Endothelial cell (in vitro differentiated cells): ENCODE results near the gene MACROD2. TPM values are rescaled to one million over a fixed set of nuclear protein-coding genes. Genes with fewer than 3 reads are reported as not detected.
"Not testable (repeated sequence)": the region's sequence is repeated elsewhere in the genome, so short reads cannot be mapped to it uniquely, and the experiment has no call there.

Experiments
- DNase-seq: peaks from one replicate; pipeline ENCODE4 v3.0.0; 2021; ENCODE audit warnings: low spot score
- H3K27ac Mint-ChIP-seq: one replicate; pipeline ENCODE4 v1.8.0; 2021; ENCODE audit warnings: mixed read lengths, inconsistent platforms; ENCODE audit not compliant: unreplicated experiment
- H3K27me3 Mint-ChIP-seq: one replicate; pipeline ENCODE4 v1.8.0; 2021; ENCODE audit warnings: mild to moderate bottlenecking, moderate library complexity, mixed read lengths, inconsistent platforms; ENCODE audit not compliant: unreplicated experiment
- H3K36me3 Mint-ChIP-seq: one replicate; pipeline ENCODE4 v1.8.0; 2021; ENCODE audit warnings: mild to moderate bottlenecking, low read depth, mixed read lengths, inconsistent platforms; ENCODE audit not compliant: unreplicated experiment
- H3K4me1 Mint-ChIP-seq: one replicate; pipeline ENCODE4 v1.8.0; 2021; ENCODE audit warnings: mild to moderate bottlenecking, mixed read lengths, inconsistent platforms; ENCODE audit not compliant: unreplicated experiment
- H3K4me3 Mint-ChIP-seq: one replicate; pipeline ENCODE4 v1.8.0; 2021; ENCODE audit warnings: mild to moderate bottlenecking, mixed read lengths, inconsistent platforms; ENCODE audit not compliant: unreplicated experiment
- H3K9me3 Mint-ChIP-seq: one replicate; pipeline ENCODE4 v1.8.0; 2021; ENCODE audit warnings: mixed read lengths, inconsistent platforms; ENCODE audit not compliant: unreplicated experiment
- total RNA-seq: library from RNA; stranded (reverse); fragmentation: NEBNext Ultra II Directional; extraction: Animal tissue kit (Norgen Biotek cat#: 25700); gene quantifications from one replicate; pipeline ENCODE4 v1.2.1, GENCODE V29; 2021; ENCODE audit not compliant: unreplicated experiment
- TF ChIP-seq, protein P1 (sequence below): fragments of 200-600 bp; sonication (generic); IDR thresholded peaks from one replicate; pipeline ENCODE4 v1.5.0; 2021; ENCODE audit warnings: antibody characterized with exemption; ENCODE audit not compliant: unreplicated experiment

Gene MACROD2
- total RNA-seq, 1 donor from 2014 or later = 6.4 TPM

- Mint-ChIP-seq H3K9me3 (no peaks in the 10 kb centered on the region), H3K4me1 (no peaks in the 10 kb centered on the region), H3K4me3 (no peak overlapping the region), H3K36me3 (no peaks in the 10 kb centered on the region), H3K27ac (no peak overlapping the region), H3K27me3 (no peaks in the 10 kb centered on the region)
- TF ChIP-seq, protein P1, sequence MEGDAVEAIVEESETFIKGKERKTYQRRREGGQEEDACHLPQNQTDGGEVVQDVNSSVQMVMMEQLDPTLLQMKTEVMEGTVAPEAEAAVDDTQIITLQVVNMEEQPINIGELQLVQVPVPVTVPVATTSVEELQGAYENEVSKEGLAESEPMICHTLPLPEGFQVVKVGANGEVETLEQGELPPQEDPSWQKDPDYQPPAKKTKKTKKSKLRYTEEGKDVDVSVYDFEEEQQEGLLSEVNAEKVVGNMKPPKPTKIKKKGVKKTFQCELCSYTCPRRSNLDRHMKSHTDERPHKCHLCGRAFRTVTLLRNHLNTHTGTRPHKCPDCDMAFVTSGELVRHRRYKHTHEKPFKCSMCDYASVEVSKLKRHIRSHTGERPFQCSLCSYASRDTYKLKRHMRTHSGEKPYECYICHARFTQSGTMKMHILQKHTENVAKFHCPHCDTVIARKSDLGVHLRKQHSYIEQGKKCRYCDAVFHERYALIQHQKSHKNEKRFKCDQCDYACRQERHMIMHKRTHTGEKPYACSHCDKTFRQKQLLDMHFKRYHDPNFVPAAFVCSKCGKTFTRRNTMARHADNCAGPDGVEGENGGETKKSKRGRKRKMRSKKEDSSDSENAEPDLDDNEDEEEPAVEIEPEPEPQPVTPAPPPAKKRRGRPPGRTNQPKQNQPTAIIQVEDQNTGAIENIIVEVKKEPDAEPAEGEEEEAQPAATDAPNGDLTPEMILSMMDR = no peak
- DNase-seq = no peak
Observed at GRCh38 chr20:15976047-15976736, 1980.9 kb downstream of the MACROD2 start.

GRCh38 chr20:15977026-15977425 lies 1981.7 kb downstream of the MACROD2 start:
- H3K9me3 Mint-ChIP-seq = no peaks in the 10 kb centered on the region

GRCh38 chr20:15977758-15978157 lies 1982.4 kb downstream of the MACROD2 start:
- H3K27me3 Mint-ChIP-seq = no peaks in the 10 kb centered on the region
- H3K4me3 Mint-ChIP-seq = no peak overlapping the region
- no peaks in the 10 kb centered on the region for H3K36me3 Mint-ChIP-seq
- no peak for DNase-seq
- TF ChIP-seq, protein P1 = no peak
- H3K27ac Mint-ChIP-seq = no peak overlapping the region
- H3K9me3 Mint-ChIP-seq = no peaks in the 10 kb centered on the region
- no peaks in the 10 kb centered on the region for H3K4me1 Mint-ChIP-seq

More at GRCh38 chr20:15977026-15977425, 1981.7 kb downstream of the MACROD2 start:
- TF ChIP-seq, protein P1 = no peak
- Mint-ChIP-seq H3K27ac (no peak overlapping the region), H3K4me3 (no peak overlapping the region), H3K4me1 (no peaks in the 10 kb centered on the region), H3K27me3 (no peaks in the 10 kb centered on the region), H3K36me3 (no peaks in the 10 kb centered on the region)
- no peak for DNase-seq

- not testable (repeated sequence) for DNase-seq, H3K4me1 Mint-ChIP-seq, H3K27me3 Mint-ChIP-seq, H3K4me3 Mint-ChIP-seq, H3K36me3 Mint-ChIP-seq, H3K27ac Mint-ChIP-seq, H3K9me3 Mint-ChIP-seq
Observed at GRCh38 chr20:15985494-15986368, 1990.4 kb downstream of the MACROD2 start.

DNA sequence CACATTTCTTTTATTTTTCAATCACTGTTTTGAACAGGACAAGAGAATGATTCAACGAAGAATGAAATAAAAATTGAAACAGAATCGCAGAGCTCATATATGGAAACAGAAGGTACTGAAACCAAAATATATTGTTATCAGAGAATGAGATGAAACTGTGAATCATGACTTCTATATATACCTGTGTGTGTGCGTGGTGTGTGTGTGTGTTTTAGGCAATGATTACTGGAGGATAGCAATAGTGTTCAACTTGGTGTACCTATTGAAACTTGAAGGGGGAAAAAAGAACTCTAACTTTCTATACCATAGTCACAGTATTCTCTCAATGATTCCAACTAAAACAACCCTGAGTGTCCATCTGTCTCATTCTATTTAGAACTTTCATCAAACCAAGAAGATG lies 1991.4 kb downstream of the MACROD2 start:
- Mint-ChIP-seq H3K4me3 (no peak overlapping the region), H3K27ac (no peak overlapping the region)

More for the DNA sequence above, 1991.4 kb downstream of the MACROD2 start:
- TF ChIP-seq, protein P1 = no peak
- Mint-ChIP-seq H3K9me3 (no peaks in the 10 kb centered on the region), H3K36me3 (no peaks in the 10 kb centered on the region), H3K4me1 (no peaks in the 10 kb centered on the region), H3K27me3 (no peaks in the 10 kb centered on the region)
- DNase-seq = no peak
